Measurements from ENCODE around the gene PAWR.

The PAWR gene

DNA sequence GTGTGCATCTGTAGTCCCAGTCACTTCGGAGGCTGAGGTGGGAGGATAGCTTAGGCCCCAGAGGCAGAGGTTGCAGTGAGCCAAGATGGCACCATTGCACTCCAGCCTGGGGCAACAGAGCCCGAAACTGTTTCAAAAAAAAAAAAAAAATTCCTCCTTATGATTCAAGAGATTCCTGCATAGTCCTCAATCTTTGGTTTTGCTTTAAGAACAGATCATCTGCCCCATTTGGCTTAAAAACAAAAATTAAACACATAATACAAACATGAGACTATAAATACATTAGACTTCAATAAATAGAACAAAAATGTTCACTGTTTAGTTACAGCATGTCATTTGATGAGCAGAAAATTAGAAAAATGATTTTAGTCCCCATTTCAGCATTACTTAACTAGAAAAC is 131.2 kb downstream of the PAWR start:
- H3K4me2 ChIP-seq (ENCODE audit: low read depth, low read length): no peak overlapping the region
- no peaks in the 10 kb centered on the region for H3K27me3 ChIP-seq (replicated peaks; ENCODE audit: insufficient read depth, low read length)
- no peak overlapping the region for H3K27ac ChIP-seq (ENCODE audit: low read length)
- no peaks in the 10 kb centered on the region for H4K20me1 ChIP-seq (ENCODE audit: insufficient read depth, low read length)
- H2AFZ ChIP-seq (ENCODE audit: low read length): no peak overlapping the region
- no peaks in the 10 kb centered on the region for H3K4me1 ChIP-seq (ENCODE audit: low read length)
- H3K4me3 ChIP-seq (ENCODE audit: low read length): no peak overlapping the region
- no peaks in the 10 kb centered on the region for H3K9me2 ChIP-seq (replicated peaks; ENCODE audit: insufficient read depth, low read length)
- TF ChIP-seq CTCF (IDR thresholded peaks at IDR 0.05; ENCODE audit: low read length): no peak
- no peak for TF ChIP-seq EZH2phosphoT487 (IDR thresholded peaks at IDR 0.05; ENCODE audit: low read length)
- TF ChIP-seq EZH2 (optimal IDR thresholded peaks at IDR 0.05; ENCODE audit: low read depth, low read length): no peak
- no peaks in the 10 kb centered on the region for H3K79me2 ChIP-seq (ENCODE audit: low read length)
- no peak for DNase-seq
- no peaks in the 10 kb centered on the region for H3K36me3 ChIP-seq (replicated peaks; ENCODE audit: insufficient read depth, low read length)
- no peak overlapping the region for H3K9ac ChIP-seq (ENCODE audit: low read length)
- no peaks in the 10 kb centered on the region for H3F3A ChIP-seq (ENCODE audit: insufficient read depth, low read length)
- no peaks in the 10 kb centered on the region for H3K9me3 ChIP-seq (replicated peaks; ENCODE audit: insufficient read depth, low read length)

- Histone ChIP-seq H3K4me2 (ENCODE audit: low read depth, low read length) (no peak overlapping the region), H3F3A (ENCODE audit: insufficient read depth, low read length) (no peaks in the 10 kb centered on the region), H3K79me2 (ENCODE audit: low read length) (no peaks in the 10 kb centered on the region), H3K4me3 (ENCODE audit: low read length) (no peak overlapping the region), H3K9me3 (replicated peaks; ENCODE audit: insufficient read depth, low read length) (no peaks in the 10 kb centered on the region), H3K27ac (ENCODE audit: low read length) (no peak overlapping the region), H4K20me1 (ENCODE audit: insufficient read depth, low read length) (no peaks in the 10 kb centered on the region), H3K27me3 (replicated peaks; ENCODE audit: insufficient read depth, low read length) (no peaks in the 10 kb centered on the region), H3K4me1 (ENCODE audit: low read length) (no peaks in the 10 kb centered on the region), H3K9ac (ENCODE audit: low read length) (no peak overlapping the region), H3K9me2 (replicated peaks; ENCODE audit: insufficient read depth, low read length) (no peaks in the 10 kb centered on the region), H2AFZ (ENCODE audit: low read length) (no peak overlapping the region), H3K36me3 (replicated peaks; ENCODE audit: insufficient read depth, low read length) (no peaks in the 10 kb centered on the region)
- TF ChIP-seq EZH2 (optimal IDR thresholded peaks at IDR 0.05; ENCODE audit: low read depth, low read length) (no peak), CTCF (IDR thresholded peaks at IDR 0.05; ENCODE audit: low read length) (no peak), EZH2phosphoT487 (IDR thresholded peaks at IDR 0.05; ENCODE audit: low read length) (no peak)
- no peak for DNase-seq
Observed at GRCh38 chr12:79558924-79559469, 131.8 kb downstream of the PAWR start.

- no peak for TF ChIP-seq EZH2 (optimal IDR thresholded peaks at IDR 0.05; ENCODE audit: low read depth, low read length)
- no peak for TF ChIP-seq EZH2phosphoT487 (IDR thresholded peaks at IDR 0.05; ENCODE audit: low read length)
- TF ChIP-seq CTCF (IDR thresholded peaks at IDR 0.05; ENCODE audit: low read length): no peak
Observed at GRCh38 chr12:79557690-79558315, 133.0 kb downstream of the PAWR start.

More at GRCh38 chr12:79557690-79558315, 133.0 kb downstream of the PAWR start:
- H3K4me2 ChIP-seq (ENCODE audit: low read depth, low read length): no peak overlapping the region
- H2AFZ ChIP-seq (ENCODE audit: low read length): no peak overlapping the region
- no peaks in the 10 kb centered on the region for H3K9me2 ChIP-seq (replicated peaks; ENCODE audit: insufficient read depth, low read length)
- no peaks in the 10 kb centered on the region for H3K4me1 ChIP-seq (ENCODE audit: low read length)
- H3K79me2 ChIP-seq (ENCODE audit: low read length): no peaks in the 10 kb centered on the region
- no peaks in the 10 kb centered on the region for H3F3A ChIP-seq (ENCODE audit: insufficient read depth, low read length)
- no peaks in the 10 kb centered on the region for H3K27me3 ChIP-seq (replicated peaks; ENCODE audit: insufficient read depth, low read length)
- H3K9ac ChIP-seq (ENCODE audit: low read length): no peak overlapping the region
- no peak for DNase-seq
- H3K9me3 ChIP-seq (replicated peaks; ENCODE audit: insufficient read depth, low read length): no peaks in the 10 kb centered on the region
- no peaks in the 10 kb centered on the region for H3K36me3 ChIP-seq (replicated peaks; ENCODE audit: insufficient read depth, low read length)
- no peaks in the 10 kb centered on the region for H4K20me1 ChIP-seq (ENCODE audit: insufficient read depth, low read length)
- H3K4me3 ChIP-seq (ENCODE audit: low read length): no peak overlapping the region
- H3K27ac ChIP-seq (ENCODE audit: low read length): no peak overlapping the region

All from MM.1S (cell line).